ENCODE results near the gene ASAP2. TPM values are rescaled to one million over a fixed set of nuclear protein-coding genes. Genes with fewer than 3 reads are reported as not detected.

Gene ASAP2
- total and polyA plus RNA-seq, 9 of the 15 experiments (the other 6 are each of a cell fraction or from before 2014, with no cell fraction given), result 0.06 to 4.3 (median 3.1) TPM

DNA sequence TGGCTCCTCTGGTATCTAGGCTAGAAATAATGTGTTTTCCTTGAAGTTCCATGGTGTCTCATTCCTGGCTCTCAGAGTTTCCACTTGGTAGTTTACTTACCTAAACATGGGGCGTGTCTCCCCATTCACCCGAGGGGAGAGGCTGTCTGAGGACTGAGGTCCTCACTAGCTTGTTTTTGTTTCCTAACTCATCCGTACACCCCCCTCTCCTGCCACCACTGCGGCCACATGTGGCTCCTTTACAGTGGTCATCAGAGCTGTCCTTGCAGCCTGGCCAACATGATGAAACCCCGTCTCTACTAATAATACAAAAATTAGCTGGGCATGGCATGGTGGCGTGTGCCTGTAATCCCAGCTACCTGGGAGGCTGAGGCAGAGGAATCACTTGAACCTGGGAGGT, 106.0 kb downstream of the ASAP2 start:
- FAIRE-seq (no peak), DNase-seq (ENCODE audit: extremely low read depth in 1 of 4, low spot score in 3 of 4) (no peak), ATAC-seq (no peak)
- Histone ChIP-seq H4K20me1 (replicated peaks; ENCODE audit: control insufficient read depth, insufficient read depth, low read length) (no peaks in the 10 kb centered on the region; the same call in 1 of the 2 replicates), H3K9me1 (ENCODE audit: control insufficient read depth, insufficient read depth, low read length) (no peaks in the 10 kb centered on the region), H3K4me3 (no peak overlapping the region), H3K79me2 (ENCODE audit: control insufficient read depth, insufficient read depth, low read length) (no peaks in the 10 kb centered on the region), H3K4me2 (ENCODE audit: insufficient read depth, low read length) (no peak overlapping the region), H3K27me3 (ENCODE audit: control insufficient read depth in 2 of 2, insufficient read depth in 2 of 2, low read length in 2 of 2) (peaks cover 8 to 38% of the 10 kb centered on the region in 2 experiments; a peak in 4 of 5 replicates), H3K9ac (ENCODE audit: insufficient read depth in 1 of 2, low read depth in 2 of 2, low read length in 2 of 2) (no peak overlapping the region), H3K27ac (ENCODE audit: extremely low read depth, low read depth, low read length) (no peak overlapping the region), H3K9me3 (replicated peaks; ENCODE audit: control insufficient read depth, insufficient read depth, low read depth, low read length) (no peaks in the 10 kb centered on the region; the same call in 1 of the 2 replicates), H3K4me1 (replicated peaks in 1 of 2; ENCODE audit: control insufficient read depth in 2 of 2, insufficient read depth in 2 of 2, low read length in 2 of 2) (peaks cover 3 to 4% of the 10 kb centered on the region in 2 experiments; a peak in 3 of 5 replicates), H3K36me3 (ENCODE audit: control insufficient read depth, insufficient read depth, low read length) (no peaks in the 10 kb centered on the region), H2AFZ (ENCODE audit: low read depth, low read length) (no peak overlapping the region)
- ChIA-PET POLR2A (interaction anchor here (0.6 kb wide), 1 partner anchor 13 kb away, joined by 3 read pairs; no protein-coding TSS in a partner anchor), CTCF (ENCODE audit: low intra/inter-chr PET ratio) (no interaction called here)
- TF ChIP-seq ZNF184 (CRISPR knock-in tag; IDR thresholded peaks at IDR 0.05), result no peak
- no peak for TF ChIP-seq SMARCB1 (IDR thresholded peaks at IDR 0.05; ENCODE audit: insufficient read length, low read depth)
- TF ChIP-seq ZNF274 (IDR thresholded peaks at IDR 0.05; ENCODE audit: borderline replicate concordance, low read depth, low read length), result no peak
- no peak for TF ChIP-seq LARP7 (IDR thresholded peaks at IDR 0.05)
- TF ChIP-seq DNMT1 (IDR thresholded peaks at IDR 0.05), result no peak
- TF ChIP-seq JUN (IDR thresholded peaks at IDR 0.05; ENCODE audit: borderline replicate concordance, low read depth, low read length), result no peak
- no peak for TF ChIP-seq JUN (CRISPR knock-in tag; IDR thresholded peaks at IDR 0.05; ENCODE audit: borderline replicate concordance)
- no peak for TF ChIP-seq ZNF699 (CRISPR knock-in tag; IDR thresholded peaks at IDR 0.05; ENCODE audit: insufficient replicate concordance)
- TF ChIP-seq, protein P1, sequence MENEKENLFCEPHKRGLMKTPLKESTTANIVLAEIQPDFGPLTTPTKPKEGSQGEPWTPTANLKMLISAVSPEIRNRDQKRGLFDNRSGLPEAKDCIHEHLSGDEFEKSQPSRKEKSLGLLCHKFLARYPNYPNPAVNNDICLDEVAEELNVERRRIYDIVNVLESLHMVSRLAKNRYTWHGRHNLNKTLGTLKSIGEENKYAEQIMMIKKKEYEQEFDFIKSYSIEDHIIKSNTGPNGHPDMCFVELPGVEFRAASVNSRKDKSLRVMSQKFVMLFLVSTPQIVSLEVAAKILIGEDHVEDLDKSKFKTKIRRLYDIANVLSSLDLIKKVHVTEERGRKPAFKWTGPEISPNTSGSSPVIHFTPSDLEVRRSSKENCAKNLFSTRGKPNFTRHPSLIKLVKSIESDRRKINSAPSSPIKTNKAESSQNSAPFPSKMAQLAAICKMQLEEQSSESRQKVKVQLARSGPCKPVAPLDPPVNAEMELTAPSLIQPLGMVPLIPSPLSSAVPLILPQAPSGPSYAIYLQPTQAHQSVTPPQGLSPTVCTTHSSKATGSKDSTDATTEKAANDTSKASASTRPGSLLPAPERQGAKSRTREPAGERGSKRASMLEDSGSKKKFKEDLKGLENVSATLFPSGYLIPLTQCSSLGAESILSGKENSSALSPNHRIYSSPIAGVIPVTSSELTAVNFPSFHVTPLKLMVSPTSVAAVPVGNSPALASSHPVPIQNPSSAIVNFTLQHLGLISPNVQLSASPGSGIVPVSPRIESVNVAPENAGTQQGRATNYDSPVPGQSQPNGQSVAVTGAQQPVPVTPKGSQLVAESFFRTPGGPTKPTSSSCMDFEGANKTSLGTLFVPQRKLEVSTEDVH (IDR thresholded peaks at IDR 0.05; ENCODE audit: low read depth, partially characterized antibody), result no peak
- TF ChIP-seq HIVEP1 (CRISPR knock-in tag; IDR thresholded peaks at IDR 0.05), result no peak
- TF ChIP-seq CHCHD3 (CRISPR knock-in tag; IDR thresholded peaks at IDR 0.05), result no peak
- no peak for TF ChIP-seq FIP1L1 (IDR thresholded peaks at IDR 0.05; ENCODE audit: low read depth, low read length, poor library complexity, severe bottlenecking)
- TF ChIP-seq ZBTB7A (IDR thresholded peaks at IDR 0.05; ENCODE audit: borderline replicate concordance, control insufficient read depth, low read depth, low read length), result no peak
- no peak for TF ChIP-seq EGR1 (conservative IDR thresholded peaks at IDR 0.05)
- TF ChIP-seq E2F3 (CRISPR knock-in tag; IDR thresholded peaks at IDR 0.05), result no peak
- no peak for TF ChIP-seq ZNF239 (CRISPR knock-in tag; IDR thresholded peaks at IDR 0.05)
- no peak for TF ChIP-seq BRD4 (IDR thresholded peaks at IDR 0.05)
- TF ChIP-seq EWSR1 (IDR thresholded peaks at IDR 0.05; ENCODE audit: borderline replicate concordance, low read depth, partially characterized antibody), result no peak
- no peak for TF ChIP-seq RBM34 (IDR thresholded peaks at IDR 0.05; ENCODE audit: borderline replicate concordance, insufficient read depth, low read length)
- TF ChIP-seq ZSCAN32 (CRISPR knock-in tag; IDR thresholded peaks at IDR 0.05), result no peak
- no peak for TF ChIP-seq PHB (CRISPR knock-in tag; IDR thresholded peaks at IDR 0.05)
- no TSS peak for BruUV-seq (replicated peaks)
- in situ Hi-C loops (cut with MboI) (no loop called here), intact Hi-C loops (cut with micrococcal nuclease) (no loop called here)
- WGBS (ENCODE audit: insufficient coverage, low coverage, missing lambda C conversion rate), result 34% methylated on average over 6 of the region's 6 CpGs
